ENCODE results near the gene NFIX.

Gene NFIX

DNA sequence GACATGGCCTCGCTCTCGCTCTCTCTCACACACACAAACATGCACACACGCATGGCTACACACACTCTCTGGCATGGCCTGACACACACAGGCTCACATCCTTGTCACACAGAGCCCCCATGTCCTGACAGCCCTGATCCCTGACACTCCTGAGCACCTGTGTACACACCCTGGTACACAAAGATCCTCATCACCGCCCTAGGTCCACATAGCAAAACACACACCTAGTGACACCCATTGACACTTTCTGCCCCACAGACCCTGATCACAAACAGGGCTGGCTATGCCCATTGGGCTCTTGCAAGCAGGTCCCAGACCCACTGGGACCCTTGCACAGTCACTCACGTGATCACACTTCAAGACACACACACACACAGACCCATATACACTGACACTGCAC is 4.0 kb upstream of the NFIX start:
- WGBS, result 90% methylated on average over 5 of the region's 5 CpGs
- H3K9me3 ChIP-seq (ENCODE audit: insufficient read depth, low read depth, low read length), result no peaks in the 10 kb centered on the region

GRCh38 chr19:12992729-12993128 is 2.5 kb upstream of the NFIX start:
- H3K27me3 ChIP-seq (ENCODE audit: insufficient read depth, low read length), result peaks cover 87% of the 10 kb centered on the region
- H3K9me3 ChIP-seq (ENCODE audit: insufficient read depth, low read depth, low read length), result no peaks in the 10 kb centered on the region
- H3K9ac ChIP-seq (ENCODE audit: low read depth, low read length), result no peak overlapping the region
- H3K27ac ChIP-seq (ENCODE audit: low read depth, low read length), result no peak overlapping the region
- H3K4me3 ChIP-seq (ENCODE audit: low read length), result no peak overlapping the region
- no peaks in the 10 kb centered on the region for H3K36me3 ChIP-seq (ENCODE audit: insufficient read depth, low read length)
- WGBS, result 92% methylated on average over 11 of the region's 11 CpGs
- no peaks in the 10 kb centered on the region for H3K4me1 ChIP-seq (ENCODE audit: insufficient read depth, low read length)

More for the DNA sequence above, 4.0 kb upstream of the NFIX start:
- Histone ChIP-seq H3K4me1 (ENCODE audit: insufficient read depth, low read length) (no peaks in the 10 kb centered on the region), H3K4me3 (ENCODE audit: low read length) (no peak overlapping the region), H3K9ac (ENCODE audit: low read depth, low read length) (no peak overlapping the region), H3K27ac (ENCODE audit: low read depth, low read length) (no peak overlapping the region), H3K27me3 (ENCODE audit: insufficient read depth, low read length) (peaks cover 86% of the 10 kb centered on the region), H3K36me3 (ENCODE audit: insufficient read depth, low read length) (no peaks in the 10 kb centered on the region)

- Histone ChIP-seq H3K4me1 (ENCODE audit: insufficient read depth, low read length) (no peaks in the 10 kb centered on the region), H3K27ac (ENCODE audit: low read depth, low read length) (no peak overlapping the region), H3K9ac (ENCODE audit: low read depth, low read length) (no peak overlapping the region), H3K27me3 (ENCODE audit: insufficient read depth, low read length) (peaks cover 87% of the 10 kb centered on the region), H3K36me3 (ENCODE audit: insufficient read depth, low read length) (no peaks in the 10 kb centered on the region), H3K9me3 (ENCODE audit: insufficient read depth, low read depth, low read length) (no peaks in the 10 kb centered on the region), H3K4me3 (ENCODE audit: low read length) (no peak overlapping the region)
- WGBS, result 85% methylated on average over 7 of the region's 7 CpGs
These were observed 1.7 kb upstream of the NFIX start for GRCh38 chr19:12993562-12993961.

- Histone ChIP-seq H3K9ac (ENCODE audit: low read depth, low read length) (no peak overlapping the region; the same call in 1 of the 2 replicates), H3K4me3 (ENCODE audit: low read length) (peak overlapping the region; percentile 32; the same call in 1 of the 2 replicates), H3K36me3 (ENCODE audit: insufficient read depth, low read length) (no peaks in the 10 kb centered on the region), H3K27me3 (ENCODE audit: insufficient read depth, low read length) (peaks cover 92% of the 10 kb centered on the region), H3K4me1 (ENCODE audit: insufficient read depth, low read length) (no peaks in the 10 kb centered on the region), H3K27ac (ENCODE audit: low read depth, low read length) (no peak overlapping the region), H3K9me3 (ENCODE audit: insufficient read depth, low read depth, low read length) (no peaks in the 10 kb centered on the region)
- WGBS, result 2% methylated on average over 129 of the region's 129 CpGs
These were observed 526 bp downstream of the NFIX start for GRCh38 chr19:12995596-12996405.

GRCh38 chr19:12996406-12997094 is 1.3 kb downstream of the NFIX start:
- H3K9me3 ChIP-seq (ENCODE audit: insufficient read depth, low read depth, low read length), result no peaks in the 10 kb centered on the region
- WGBS, result 9% methylated on average over 49 of the region's 52 CpGs
- H3K4me1 ChIP-seq (ENCODE audit: insufficient read depth, low read length), result no peaks in the 10 kb centered on the region
- H3K27me3 ChIP-seq (ENCODE audit: insufficient read depth, low read length), result peaks cover 92% of the 10 kb centered on the region
- no peaks in the 10 kb centered on the region for H3K36me3 ChIP-seq (ENCODE audit: insufficient read depth, low read length)
- H3K4me3 ChIP-seq (ENCODE audit: low read length), result peak overlapping the region; percentile 32; the same call in 1 of the 2 replicates
- H3K9ac ChIP-seq (ENCODE audit: low read depth, low read length), result no peak overlapping the region
- no peak overlapping the region for H3K27ac ChIP-seq (ENCODE audit: low read depth, low read length)

DNA sequence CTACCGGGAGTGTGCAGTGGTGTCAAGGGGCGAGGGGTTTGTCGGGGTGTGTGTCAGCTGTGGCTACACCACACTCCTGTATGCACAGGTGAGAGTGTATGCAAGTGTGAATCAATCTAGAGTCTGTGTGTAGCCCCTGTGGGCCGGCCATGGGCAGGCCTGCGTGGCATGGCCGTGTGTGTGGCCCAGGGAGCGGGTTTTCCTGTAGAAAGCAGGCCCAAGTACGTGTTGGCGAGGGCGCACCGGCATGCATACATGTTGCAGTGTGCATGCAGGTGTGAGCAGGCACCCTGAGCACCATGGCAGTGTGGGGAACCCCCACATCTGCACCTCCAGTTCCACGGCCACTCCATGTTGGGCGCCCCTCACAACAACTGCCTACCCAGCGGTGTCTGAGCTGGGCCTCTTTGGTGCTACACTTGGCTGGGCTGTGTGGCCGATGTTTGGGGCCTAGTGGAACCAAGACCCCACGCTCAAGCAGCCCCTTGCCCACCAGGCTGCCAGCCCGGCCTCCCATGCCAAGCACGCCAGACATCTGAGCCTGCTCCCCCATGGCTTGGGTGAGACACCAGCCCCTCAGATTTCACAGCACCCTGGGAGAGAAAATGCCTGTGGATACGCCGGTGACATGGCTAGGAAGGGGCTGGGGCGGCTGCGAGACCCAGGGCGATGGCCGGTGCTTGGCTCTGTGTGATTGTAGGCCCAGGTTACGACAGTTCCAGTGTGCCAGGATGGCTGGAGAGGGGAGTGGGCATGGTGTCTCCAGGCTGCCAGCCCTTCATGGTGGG is 2.1 kb downstream of the NFIX start:
- H3K4me3 ChIP-seq (ENCODE audit: low read length), result no peak overlapping the region
- peaks cover 92% of the 10 kb centered on the region for H3K27me3 ChIP-seq (ENCODE audit: insufficient read depth, low read length)
- H3K4me1 ChIP-seq (ENCODE audit: insufficient read depth, low read length), result no peaks in the 10 kb centered on the region
- no peaks in the 10 kb centered on the region for H3K36me3 ChIP-seq (ENCODE audit: insufficient read depth, low read length)
- H3K9me3 ChIP-seq (ENCODE audit: insufficient read depth, low read depth, low read length), result no peaks in the 10 kb centered on the region
- no peak overlapping the region for H3K9ac ChIP-seq (ENCODE audit: low read depth, low read length)
- no peak overlapping the region for H3K27ac ChIP-seq (ENCODE audit: low read depth, low read length)
- WGBS, result 90% methylated on average over 25 of the region's 25 CpGs

- H3K4me1 ChIP-seq (ENCODE audit: insufficient read depth, low read length), result no peaks in the 10 kb centered on the region
- WGBS, result 85% methylated on average over 32 of the region's 32 CpGs
- H3K9ac ChIP-seq (ENCODE audit: low read depth, low read length), result no peak overlapping the region
- no peaks in the 10 kb centered on the region for H3K36me3 ChIP-seq (ENCODE audit: insufficient read depth, low read length)
- H3K27me3 ChIP-seq (ENCODE audit: insufficient read depth, low read length), result peaks cover 92% of the 10 kb centered on the region
- no peak overlapping the region for H3K4me3 ChIP-seq (ENCODE audit: low read length)
- H3K9me3 ChIP-seq (ENCODE audit: insufficient read depth, low read depth, low read length), result no peaks in the 10 kb centered on the region
- H3K27ac ChIP-seq (ENCODE audit: low read depth, low read length), result no peak overlapping the region
These were observed 3.0 kb downstream of the NFIX start for GRCh38 chr19:12997967-12998940.

- no peak overlapping the region for H3K27ac ChIP-seq (ENCODE audit: low read depth, low read length)
- no peaks in the 10 kb centered on the region for H3K9me3 ChIP-seq (ENCODE audit: insufficient read depth, low read depth, low read length)
- no peaks in the 10 kb centered on the region for H3K36me3 ChIP-seq (ENCODE audit: insufficient read depth, low read length)
- H3K27me3 ChIP-seq (ENCODE audit: insufficient read depth, low read length), result peaks cover 97% of the 10 kb centered on the region
- H3K4me1 ChIP-seq (ENCODE audit: insufficient read depth, low read length), result no peaks in the 10 kb centered on the region
- 87% methylated on average over 19 of the region's 19 CpGs for WGBS
- no peak overlapping the region for H3K4me3 ChIP-seq (ENCODE audit: low read length)
- no peak overlapping the region for H3K9ac ChIP-seq (ENCODE audit: low read depth, low read length)
These were observed 5.9 kb downstream of the NFIX start for GRCh38 chr19:13001166-13001501.

- Histone ChIP-seq H3K9ac (ENCODE audit: low read depth, low read length) (no peak overlapping the region), H3K27ac (ENCODE audit: low read depth, low read length) (no peak overlapping the region), H3K27me3 (ENCODE audit: insufficient read depth, low read length) (peaks cover 97% of the 10 kb centered on the region), H3K4me1 (ENCODE audit: insufficient read depth, low read length) (no peaks in the 10 kb centered on the region), H3K4me3 (ENCODE audit: low read length) (no peak overlapping the region), H3K9me3 (ENCODE audit: insufficient read depth, low read depth, low read length) (no peaks in the 10 kb centered on the region), H3K36me3 (ENCODE audit: insufficient read depth, low read length) (no peaks in the 10 kb centered on the region)
- 88% methylated on average over 41 of the region's 41 CpGs for WGBS
These were observed 6.4 kb downstream of the NFIX start for GRCh38 chr19:13001502-13002165.

All from HUES64 (cell line).